ENCODE results near the gene CEP85L. TPM values are rescaled to one million over a fixed set of nuclear protein-coding genes. Genes with fewer than 3 reads are reported as not detected.

The CEP85L gene
- total and polyA plus RNA-seq, 5 donors from 2014 or later, result 19.3 to 96.4 (median 27.7) TPM

DNA sequence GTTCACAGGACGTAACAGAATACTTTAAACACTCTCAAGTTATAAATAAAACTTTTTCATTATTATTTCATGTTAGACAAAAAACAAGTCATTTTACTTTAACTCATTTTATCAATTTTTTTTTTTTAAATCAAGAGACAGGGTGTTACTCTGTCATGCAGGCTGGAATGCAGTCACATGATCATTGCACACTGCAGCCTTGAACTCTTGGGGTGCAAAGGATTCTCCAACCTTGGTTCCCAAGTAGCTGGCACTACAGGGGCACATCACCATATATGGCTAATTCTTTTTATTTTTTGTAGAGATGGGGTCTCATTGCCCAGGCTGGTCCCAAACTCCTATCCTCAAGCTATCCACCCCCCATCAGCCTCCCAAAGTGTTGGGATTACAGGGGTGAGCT, 89.1 kb downstream of the CEP85L start:
- Mint-ChIP-seq H3K4me3 (no peak overlapping the region), H3K27ac (peak overlapping the region in 1 of 3 donors; percentile 78), H3K9me3 (no peaks in the 10 kb centered on the region), H3K27me3 (peaks cover 4% of the 10 kb centered on the region), H3K36me3 (peaks cover 10% of the 10 kb centered on the region), H3K4me1 (peaks cover 15 to 55% (median 40%) of the 10 kb centered on the region in 4 donors)
- Histone ChIP-seq H3K4me1 (ENCODE audit: control insufficient read depth, insufficient read depth, low read length, poor library complexity, severe bottlenecking) (peaks cover 38% of the 10 kb centered on the region), H3K4me3 (ENCODE audit: low read depth, low read length) (no peak overlapping the region), H3K36me3 (ENCODE audit: control insufficient read depth, insufficient read depth, low read length) (peaks cover 8% of the 10 kb centered on the region), H3K9me3 (ENCODE audit: control insufficient read depth in 2 of 2, low read length in 2 of 2) (no peaks in the 10 kb centered on the region), H3K27me3 (ENCODE audit: control insufficient read depth, insufficient read depth, low read length) (no peaks in the 10 kb centered on the region), H3K27ac (ENCODE audit: insufficient read depth, low read length, poor library complexity, severe bottlenecking) (no peak overlapping the region)
- no peak for ATAC-seq (ENCODE audit: low read depth in 2 of 2)
- no peak for DNase-seq

DNA sequence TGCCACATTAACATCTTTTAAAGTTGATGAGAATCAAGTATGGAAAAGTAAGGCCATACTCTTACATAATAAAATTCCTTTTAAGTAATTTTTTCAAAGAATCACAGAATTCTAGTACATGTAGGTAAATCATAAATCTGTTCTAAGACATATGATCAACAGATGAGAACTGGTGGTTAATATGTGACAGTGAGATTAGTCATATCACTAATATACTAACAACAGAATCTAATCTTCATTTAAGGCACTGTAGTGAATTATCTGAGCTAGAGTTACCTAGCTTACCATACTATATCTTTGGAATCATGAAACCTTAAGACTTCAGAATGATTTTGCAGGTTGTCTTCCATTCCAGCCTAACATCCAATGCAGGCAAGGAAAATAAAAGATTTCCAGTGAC, 91.7 kb downstream of the CEP85L start:
- no peaks in the 10 kb centered on the region for H3K27me3 ChIP-seq (ENCODE audit: control insufficient read depth, insufficient read depth, low read length)
- H3K9me3 ChIP-seq (ENCODE audit: control insufficient read depth in 2 of 2, low read length in 2 of 2), result no peaks in the 10 kb centered on the region
- no peak for ATAC-seq (ENCODE audit: low read depth in 2 of 2)
- no peak for DNase-seq
- peak overlapping the region; percentile 71 for H3K4me3 ChIP-seq (ENCODE audit: low read depth, low read length)
- H3K27ac ChIP-seq (ENCODE audit: insufficient read depth, low read length, poor library complexity, severe bottlenecking), result peak overlapping the region; percentile 73
- peaks cover 31% of the 10 kb centered on the region for H3K4me1 ChIP-seq (ENCODE audit: control insufficient read depth, insufficient read depth, low read length, poor library complexity, severe bottlenecking)
- H3K27ac Mint-ChIP-seq, result peak overlapping the region; percentile 93 to 99 (median 94)
- peaks cover 14% of the 10 kb centered on the region for H3K36me3 Mint-ChIP-seq
- no peaks in the 10 kb centered on the region for H3K9me3 Mint-ChIP-seq
- peaks cover 5% of the 10 kb centered on the region for H3K36me3 ChIP-seq (ENCODE audit: control insufficient read depth, insufficient read depth, low read length)
- H3K4me3 Mint-ChIP-seq, result peak overlapping the region in 1 of 4 donors; percentile 78
- H3K27me3 Mint-ChIP-seq, result peaks cover 4% of the 10 kb centered on the region
- H3K4me1 Mint-ChIP-seq, result peaks cover 6 to 47% (median 34%) of the 10 kb centered on the region in 4 donors

DNA sequence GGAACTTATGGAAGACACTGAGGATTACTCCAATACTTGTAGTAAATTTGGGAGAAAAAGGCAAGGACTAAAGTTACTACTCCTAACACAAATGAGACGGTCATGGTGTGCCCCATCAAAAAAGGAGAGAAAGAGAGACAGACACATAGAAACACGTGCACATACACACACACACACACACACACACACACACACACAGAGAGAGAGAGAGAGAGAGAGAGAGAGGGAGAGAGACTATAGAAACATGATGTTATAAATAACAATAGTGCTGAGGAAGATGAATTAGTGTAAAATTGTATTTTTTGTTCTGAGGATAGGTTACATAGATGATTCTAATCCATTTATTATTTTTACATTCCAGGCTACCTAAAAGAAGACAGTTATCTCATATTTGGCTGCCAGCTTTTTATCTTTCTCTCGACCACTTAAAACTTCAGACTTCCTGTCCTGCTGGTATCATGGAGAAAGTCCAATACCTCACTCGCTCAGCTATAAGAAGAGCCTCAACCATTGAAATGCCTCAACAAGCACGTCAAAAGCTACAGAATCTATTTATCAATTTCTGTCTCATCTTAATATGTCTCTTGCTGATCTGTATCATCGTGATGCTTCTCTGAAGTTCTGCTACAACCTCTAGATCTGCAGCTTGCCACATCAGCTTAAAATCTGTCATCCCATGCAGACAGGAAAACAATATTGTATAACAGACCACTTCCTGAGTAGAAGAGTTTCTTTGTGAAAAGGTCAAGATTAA, 92.8 kb downstream of the CEP85L start:
- peak overlapping the region; percentile 71 for H3K4me3 ChIP-seq (ENCODE audit: low read depth, low read length)
- no peaks in the 10 kb centered on the region for H3K9me3 ChIP-seq (ENCODE audit: control insufficient read depth in 2 of 2, low read length in 2 of 2)
- peaks cover 4% of the 10 kb centered on the region for H3K27me3 Mint-ChIP-seq
- peak overlapping the region; percentile 73 for H3K27ac ChIP-seq (ENCODE audit: insufficient read depth, low read length, poor library complexity, severe bottlenecking)
- ATAC-seq (ENCODE audit: low read depth in 2 of 2) (peak; percentile 91 to 97), DNase-seq (peak in 2 of 3 donors; percentile 72 to 84)
- no peaks in the 10 kb centered on the region for H3K27me3 ChIP-seq (ENCODE audit: control insufficient read depth, insufficient read depth, low read length)
- peaks cover 14% of the 10 kb centered on the region for H3K36me3 Mint-ChIP-seq
- peaks cover 31% of the 10 kb centered on the region for H3K4me1 ChIP-seq (ENCODE audit: control insufficient read depth, insufficient read depth, low read length, poor library complexity, severe bottlenecking)
- H3K4me1 Mint-ChIP-seq, result peaks cover 6 to 50% (median 34%) of the 10 kb centered on the region in 4 donors
- peak overlapping the region; percentile 51 to 85 (median 74) for H3K4me3 Mint-ChIP-seq
- H3K9me3 Mint-ChIP-seq, result no peaks in the 10 kb centered on the region
- H3K36me3 ChIP-seq (ENCODE audit: control insufficient read depth, insufficient read depth, low read length), result peaks cover 5% of the 10 kb centered on the region
- H3K27ac Mint-ChIP-seq, result peak overlapping the region; percentile 93 to 99 (median 94)

DNA sequence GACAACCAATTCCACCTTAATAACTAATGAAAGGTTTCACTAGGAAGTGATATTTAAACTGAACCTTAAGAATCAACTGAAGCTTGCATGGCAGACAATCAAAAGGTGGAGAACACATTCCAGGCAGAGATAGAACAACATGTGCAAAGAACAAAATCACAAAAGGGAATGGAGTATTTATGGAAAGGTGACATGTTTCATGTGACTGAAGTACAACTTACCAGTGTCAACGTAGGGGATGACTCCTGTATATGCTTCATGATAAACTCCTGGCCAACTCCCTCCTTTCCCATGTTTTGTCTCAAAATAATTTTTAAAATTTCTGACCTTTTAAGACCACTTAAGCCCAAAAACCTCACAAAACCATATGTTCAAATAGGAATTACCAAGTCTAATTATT, 96.7 kb downstream of the CEP85L start:
- Mint-ChIP-seq H3K36me3 (peaks cover 10% of the 10 kb centered on the region), H3K27me3 (peaks cover 4% of the 10 kb centered on the region), H3K9me3 (no peaks in the 10 kb centered on the region), H3K27ac (no peak overlapping the region), H3K4me3 (no peak overlapping the region), H3K4me1 (peaks cover 19 to 51% (median 36%) of the 10 kb centered on the region in 4 donors)
- Histone ChIP-seq H3K27me3 (ENCODE audit: control insufficient read depth, insufficient read depth, low read length) (no peaks in the 10 kb centered on the region), H3K9me3 (ENCODE audit: control insufficient read depth in 2 of 2, low read length in 2 of 2) (no peaks in the 10 kb centered on the region), H3K4me3 (ENCODE audit: low read depth, low read length) (no peak overlapping the region), H3K27ac (ENCODE audit: insufficient read depth, low read length, poor library complexity, severe bottlenecking) (no peak overlapping the region), H3K36me3 (ENCODE audit: control insufficient read depth, insufficient read depth, low read length) (no peaks in the 10 kb centered on the region), H3K4me1 (ENCODE audit: control insufficient read depth, insufficient read depth, low read length, poor library complexity, severe bottlenecking) (peaks cover 25% of the 10 kb centered on the region)
- DNase-seq (no peak), ATAC-seq (ENCODE audit: low read depth in 2 of 2) (no peak)

DNA sequence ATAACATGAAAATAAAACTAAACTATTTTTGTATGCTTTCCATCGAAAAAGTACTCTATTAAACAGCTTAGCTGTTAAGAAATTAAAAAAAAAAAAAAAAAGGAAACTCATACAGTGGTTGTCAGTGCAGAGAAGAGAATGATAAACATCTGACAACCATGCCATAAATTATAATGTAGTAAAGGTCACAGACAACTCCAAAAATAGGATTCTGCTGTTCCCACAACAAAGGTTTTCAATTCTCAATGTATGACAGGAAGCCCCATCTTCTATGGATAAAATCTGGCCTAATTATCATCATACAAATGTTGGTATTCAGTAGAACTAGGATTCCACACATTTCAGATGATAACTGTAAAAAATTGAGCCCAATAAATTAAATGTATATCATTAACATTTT, 98.3 kb downstream of the CEP85L start:
- ATAC-seq (ENCODE audit: low read depth in 2 of 2) (no peak), DNase-seq (no peak)
- no peaks in the 10 kb centered on the region for H3K9me3 ChIP-seq (ENCODE audit: control insufficient read depth in 2 of 2, low read length in 2 of 2)
- H3K4me1 Mint-ChIP-seq, result peaks cover 15 to 40% (median 29%) of the 10 kb centered on the region in 4 donors
- peaks cover under 1% of the 10 kb centered on the region for H3K27me3 Mint-ChIP-seq
- H3K27ac Mint-ChIP-seq, result no peak overlapping the region
- no peak overlapping the region for H3K4me3 ChIP-seq (ENCODE audit: low read depth, low read length)
- H3K4me1 ChIP-seq (ENCODE audit: control insufficient read depth, insufficient read depth, low read length, poor library complexity, severe bottlenecking), result peaks cover 10% of the 10 kb centered on the region
- H3K27me3 ChIP-seq (ENCODE audit: control insufficient read depth, insufficient read depth, low read length), result no peaks in the 10 kb centered on the region
- H3K36me3 Mint-ChIP-seq, result peaks cover 10% of the 10 kb centered on the region
- H3K9me3 Mint-ChIP-seq, result no peaks in the 10 kb centered on the region
- H3K4me3 Mint-ChIP-seq, result no peak overlapping the region
- H3K36me3 ChIP-seq (ENCODE audit: control insufficient read depth, insufficient read depth, low read length), result no peaks in the 10 kb centered on the region
- no peak overlapping the region for H3K27ac ChIP-seq (ENCODE audit: insufficient read depth, low read length, poor library complexity, severe bottlenecking)

DNA sequence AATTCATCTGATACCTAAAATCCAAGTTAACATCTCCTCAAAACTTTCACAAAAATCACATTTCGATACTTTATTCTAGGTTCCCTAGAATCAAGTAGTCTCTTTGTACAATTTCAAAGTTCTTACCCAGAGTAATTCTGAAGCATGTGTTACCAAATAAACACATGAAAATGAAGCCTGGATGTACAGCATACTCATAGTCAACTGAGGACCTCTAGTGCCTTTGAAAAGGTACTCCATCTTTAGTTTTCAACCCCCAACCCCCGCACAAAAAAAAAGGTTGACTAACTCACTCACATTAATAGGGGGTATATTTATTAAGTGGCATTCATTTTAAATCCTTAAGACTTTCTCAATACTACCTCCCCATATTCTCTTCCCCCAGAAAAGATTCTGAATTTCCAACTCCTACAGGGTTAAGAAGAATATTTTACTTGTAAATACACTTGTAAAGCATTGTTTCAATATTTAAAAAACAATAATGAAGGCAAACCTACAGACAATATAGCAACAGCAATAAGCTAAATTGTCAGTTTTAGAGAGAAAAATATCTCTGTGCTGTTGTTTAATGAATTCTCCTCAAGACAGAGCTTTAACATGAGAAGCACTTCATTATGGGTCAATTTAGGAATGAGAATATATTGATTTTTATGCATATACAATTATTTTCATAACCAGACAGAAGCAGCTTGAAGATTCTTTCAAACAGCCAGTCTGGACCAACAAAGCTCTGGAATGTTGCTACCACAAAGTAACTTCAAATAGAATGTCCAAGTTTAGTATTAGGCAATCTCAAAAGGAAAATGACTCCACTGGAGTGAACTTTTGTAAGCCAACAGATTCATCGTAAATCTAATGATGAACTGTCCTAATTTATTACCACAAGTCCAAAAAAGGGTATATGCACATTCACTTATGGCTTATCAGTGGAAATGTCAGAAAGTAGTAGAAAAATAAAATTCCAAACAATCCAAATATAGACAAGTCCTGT, 100.0 kb downstream of the CEP85L start:
- H3K4me3 ChIP-seq (ENCODE audit: low read depth, low read length), result no peak overlapping the region
- no peaks in the 10 kb centered on the region for H3K9me3 Mint-ChIP-seq
- H3K27ac Mint-ChIP-seq, result peak overlapping the region in 2 of 3 donors; percentile 21 to 79
- H3K4me1 ChIP-seq (ENCODE audit: control insufficient read depth, insufficient read depth, low read length, poor library complexity, severe bottlenecking), result no peaks in the 10 kb centered on the region
- DNase-seq (peak in 2 of 3 donors; percentile 55 to 62), ATAC-seq (ENCODE audit: low read depth in 2 of 2) (peak; percentile 80 to 93)
- H3K9me3 ChIP-seq (ENCODE audit: control insufficient read depth in 2 of 2, low read length in 2 of 2), result no peaks in the 10 kb centered on the region
- no peak overlapping the region for H3K27ac ChIP-seq (ENCODE audit: insufficient read depth, low read length, poor library complexity, severe bottlenecking)
- peaks cover 10% of the 10 kb centered on the region for H3K36me3 Mint-ChIP-seq
- H3K27me3 Mint-ChIP-seq, result no peaks in the 10 kb centered on the region
- no peaks in the 10 kb centered on the region for H3K27me3 ChIP-seq (ENCODE audit: control insufficient read depth, insufficient read depth, low read length)
- no peaks in the 10 kb centered on the region for H3K36me3 ChIP-seq (ENCODE audit: control insufficient read depth, insufficient read depth, low read length)
- H3K4me3 Mint-ChIP-seq, result peak overlapping the region in 1 of 4 donors; percentile 51
- peaks cover 20 to 38% (median 30%) of the 10 kb centered on the region in 4 donors for H3K4me1 Mint-ChIP-seq

DNA sequence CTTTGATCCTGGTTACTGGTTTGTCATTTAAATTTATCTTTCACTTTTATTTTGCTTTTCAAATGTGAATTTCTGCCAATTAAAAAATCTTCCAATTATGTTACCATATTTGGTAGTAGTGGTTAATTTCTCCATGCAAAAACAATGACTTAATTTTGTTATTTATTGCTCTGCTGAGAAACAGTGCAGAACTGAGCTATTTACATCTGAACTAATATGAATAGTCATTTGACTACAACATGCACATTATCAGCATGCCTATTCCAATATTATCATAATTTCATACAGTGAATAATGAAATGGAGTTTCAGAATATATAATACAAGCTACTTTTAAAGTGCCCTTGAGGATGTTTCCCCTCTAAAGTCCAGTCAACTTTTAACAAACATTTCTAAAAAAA, 102.8 kb downstream of the CEP85L start:
- ATAC-seq (ENCODE audit: low read depth in 2 of 2), result no peak
- Histone ChIP-seq H3K27ac (ENCODE audit: insufficient read depth, low read length, poor library complexity, severe bottlenecking) (no peak overlapping the region), H3K36me3 (ENCODE audit: control insufficient read depth, insufficient read depth, low read length) (no peaks in the 10 kb centered on the region), H3K4me1 (ENCODE audit: control insufficient read depth, insufficient read depth, low read length, poor library complexity, severe bottlenecking) (no peaks in the 10 kb centered on the region), H3K4me3 (ENCODE audit: low read depth, low read length) (no peak overlapping the region), H3K27me3 (ENCODE audit: control insufficient read depth, insufficient read depth, low read length) (no peaks in the 10 kb centered on the region), H3K9me3 (ENCODE audit: control insufficient read depth in 2 of 2, low read length in 2 of 2) (no peaks in the 10 kb centered on the region)
- no peak overlapping the region for H3K4me3 Mint-ChIP-seq
- no peaks in the 10 kb centered on the region for H3K27me3 Mint-ChIP-seq
- peaks cover 3% of the 10 kb centered on the region for H3K36me3 Mint-ChIP-seq
- no peak overlapping the region for H3K27ac Mint-ChIP-seq
- no peak for DNase-seq
- no peaks in the 10 kb centered on the region for H3K9me3 Mint-ChIP-seq
- peaks cover 38 to 49% (median 44%) of the 10 kb centered on the region in 4 donors for H3K4me1 Mint-ChIP-seq
